K562 (cell line): Measurements from ENCODE around the gene GLYATL3. TPM values are rescaled to one million over a fixed set of nuclear protein-coding genes. Genes with fewer than 3 reads are reported as not detected.

Experiments used
- CHCHD3 ChIP-seq: fragments of 250-450 bp; sonication (Bioruptor Pico); IDR thresholded peaks from 2 replicates; pipeline ENCODE4 v2.1.2; 2022; ENCODE audit warnings: mild to moderate bottlenecking
- SAFB ChIP-seq: fragments of 200-400 bp; formaldehyde crosslinking; IDR thresholded peaks from 2 replicates; pipeline ENCODE4 v1.6.1; 2017; ENCODE audit warnings: low read depth, low read length, borderline replicate concordance
- ZNF354B ChIP-seq: fragments of 250-450 bp; sonication (Bioruptor Pico); IDR thresholded peaks from 2 replicates; pipeline ENCODE4 v1.4.0; 2020
- polyA plus RNA-seq, 8 experiments: library from polyadenylated mRNA; depleted of rRNA in 4 of 8; stranded (reverse) in 5 of 8; unstranded in 3 of 8; fragments of >200 nt; fragmentation: Nextera tagmentation in 2 of 8; fragmentation: Illumina TruSeq in 1 of 8; extraction: Ambion mirVana in 2 of 8; extraction: Trizol in 1 of 8; gene quantifications; 2 replicates each; pipeline versions ENCODE4 v1.2.1 to v1.2.3, GENCODE V29; 2011 to 2014; ENCODE audit warnings: inconsistent platforms in 1 of 8, missing spikeins in 1 of 8
- total RNA-seq, 7 experiments: library from RNA; depleted of rRNA in 6 of 7; stranded (reverse); fragments of >200 nt in 6 of 7; fragmentation: Illumina TruSeq in 2 of 7; extraction: Trizol in 2 of 7; gene quantifications; 2 replicates each; pipeline versions ENCODE4 v1.2.1 to v1.2.3, GENCODE V29; 2011 to 2021; ENCODE audit warnings: low replicate concordance in 1 of 7
- TF ChIP-seq, protein P1 (sequence below): fragments of 250-450 bp; sonication (Bioruptor Pico); IDR thresholded peaks from 2 replicates; pipeline ENCODE4 v1.5.0; 2022; ENCODE audit warnings: mild to moderate bottlenecking
- TF ChIP-seq, protein P2 (sequence below), 2 experiments: IDR thresholded peaks; 2 replicates each; pipeline ENCODE4 v1.6.1; 2011; ENCODE audit warnings: borderline replicate concordance in 1 of 2, control low read depth in 1 of 2, low read depth in 1 of 2, low read length in 1 of 2, mild to moderate bottlenecking in 1 of 2, mixed read lengths in 1 of 2, moderate library complexity in 1 of 2; ENCODE audit not compliant: insufficient read depth in 1 of 2, insufficient read length in 1 of 2, poor library complexity in 1 of 2, severe bottlenecking in 1 of 2; ENCODE audit errors: extremely low read depth in 1 of 2
- TF ChIP-seq, protein P3 (sequence below): sonication (generic); formaldehyde crosslinking; IDR thresholded peaks from 2 replicates; pipeline ENCODE4 v1.8.1; 2023; ENCODE audit warnings: missing genetic modification reagents, mild to moderate bottlenecking, borderline replicate concordance
- TF ChIP-seq, protein P4 (sequence below): sonication (generic); formaldehyde crosslinking; IDR thresholded peaks from 2 replicates; pipeline ENCODE4 v1.8.0; 2022; ENCODE audit warnings: mild to moderate bottlenecking, missing genetic modification reagents, borderline replicate concordance

The GLYATL3 gene
- total and polyA plus RNA-seq, 9 of the 15 experiments (the other 6 are each of a cell fraction or from before 2014, with no cell fraction given) = not detected

DNA sequence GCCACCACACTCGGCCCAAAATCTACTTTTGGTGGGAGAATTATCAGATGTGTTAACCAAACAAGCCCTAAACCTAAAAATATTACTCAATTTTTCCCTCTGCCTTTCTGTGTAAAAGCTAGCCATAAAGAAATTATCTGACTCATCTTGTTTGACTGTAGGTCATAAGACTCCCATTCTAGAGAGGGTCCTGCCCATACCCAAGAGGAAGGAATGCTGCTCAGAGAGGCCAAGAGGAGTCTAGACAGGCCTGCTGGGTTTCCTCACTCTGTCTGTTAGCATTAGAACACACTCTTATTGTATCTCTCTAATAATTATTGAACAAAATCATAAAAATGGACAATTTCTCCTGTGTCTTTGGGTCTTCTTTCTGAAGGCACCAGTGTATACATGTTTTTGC is 76.9 kb downstream of the GLYATL3 start (continued):
- TF ChIP-seq SAFB (no peak), CHCHD3 (no peak), ZNF354B (CRISPR knock-in tag) (no peak)
- TF ChIP-seq, protein P1, sequence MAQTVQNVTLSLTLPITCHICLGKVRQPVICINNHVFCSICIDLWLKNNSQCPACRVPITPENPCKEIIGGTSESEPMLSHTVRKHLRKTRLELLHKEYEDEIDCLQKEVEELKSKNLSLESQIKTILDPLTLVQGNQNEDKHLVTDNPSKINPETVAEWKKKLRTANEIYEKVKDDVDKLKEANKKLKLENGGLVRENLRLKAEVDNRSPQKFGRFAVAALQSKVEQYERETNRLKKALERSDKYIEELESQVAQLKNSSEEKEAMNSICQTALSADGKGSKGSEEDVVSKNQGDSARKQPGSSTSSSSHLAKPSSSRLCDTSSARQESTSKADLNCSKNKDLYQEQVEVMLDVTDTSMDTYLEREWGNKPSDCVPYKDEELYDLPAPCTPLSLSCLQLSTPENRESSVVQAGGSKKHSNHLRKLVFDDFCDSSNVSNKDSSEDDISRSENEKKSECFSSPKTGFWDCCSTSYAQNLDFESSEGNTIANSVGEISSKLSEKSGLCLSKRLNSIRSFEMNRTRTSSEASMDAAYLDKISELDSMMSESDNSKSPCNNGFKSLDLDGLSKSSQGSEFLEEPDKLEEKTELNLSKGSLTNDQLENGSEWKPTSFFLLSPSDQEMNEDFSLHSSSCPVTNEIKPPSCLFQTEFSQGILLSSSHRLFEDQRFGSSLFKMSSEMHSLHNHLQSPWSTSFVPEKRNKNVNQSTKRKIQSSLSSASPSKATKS (CRISPR knock-in tag) = no peak
- TF ChIP-seq, protein P2, sequence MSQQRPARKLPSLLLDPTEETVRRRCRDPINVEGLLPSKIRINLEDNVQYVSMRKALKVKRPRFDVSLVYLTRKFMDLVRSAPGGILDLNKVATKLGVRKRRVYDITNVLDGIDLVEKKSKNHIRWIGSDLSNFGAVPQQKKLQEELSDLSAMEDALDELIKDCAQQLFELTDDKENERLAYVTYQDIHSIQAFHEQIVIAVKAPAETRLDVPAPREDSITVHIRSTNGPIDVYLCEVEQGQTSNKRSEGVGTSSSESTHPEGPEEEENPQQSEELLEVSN (IDR thresholded peaks at IDR 0.05; ENCODE audit: borderline replicate concordance in 1 of 2, extremely low read depth in 1 of 2, insufficient read depth in 1 of 2, insufficient read length in 1 of 2, low read depth in 1 of 2, low read length in 1 of 2, poor library complexity in 1 of 2, severe bottlenecking in 1 of 2) = no peak
- TF ChIP-seq, protein P3, sequence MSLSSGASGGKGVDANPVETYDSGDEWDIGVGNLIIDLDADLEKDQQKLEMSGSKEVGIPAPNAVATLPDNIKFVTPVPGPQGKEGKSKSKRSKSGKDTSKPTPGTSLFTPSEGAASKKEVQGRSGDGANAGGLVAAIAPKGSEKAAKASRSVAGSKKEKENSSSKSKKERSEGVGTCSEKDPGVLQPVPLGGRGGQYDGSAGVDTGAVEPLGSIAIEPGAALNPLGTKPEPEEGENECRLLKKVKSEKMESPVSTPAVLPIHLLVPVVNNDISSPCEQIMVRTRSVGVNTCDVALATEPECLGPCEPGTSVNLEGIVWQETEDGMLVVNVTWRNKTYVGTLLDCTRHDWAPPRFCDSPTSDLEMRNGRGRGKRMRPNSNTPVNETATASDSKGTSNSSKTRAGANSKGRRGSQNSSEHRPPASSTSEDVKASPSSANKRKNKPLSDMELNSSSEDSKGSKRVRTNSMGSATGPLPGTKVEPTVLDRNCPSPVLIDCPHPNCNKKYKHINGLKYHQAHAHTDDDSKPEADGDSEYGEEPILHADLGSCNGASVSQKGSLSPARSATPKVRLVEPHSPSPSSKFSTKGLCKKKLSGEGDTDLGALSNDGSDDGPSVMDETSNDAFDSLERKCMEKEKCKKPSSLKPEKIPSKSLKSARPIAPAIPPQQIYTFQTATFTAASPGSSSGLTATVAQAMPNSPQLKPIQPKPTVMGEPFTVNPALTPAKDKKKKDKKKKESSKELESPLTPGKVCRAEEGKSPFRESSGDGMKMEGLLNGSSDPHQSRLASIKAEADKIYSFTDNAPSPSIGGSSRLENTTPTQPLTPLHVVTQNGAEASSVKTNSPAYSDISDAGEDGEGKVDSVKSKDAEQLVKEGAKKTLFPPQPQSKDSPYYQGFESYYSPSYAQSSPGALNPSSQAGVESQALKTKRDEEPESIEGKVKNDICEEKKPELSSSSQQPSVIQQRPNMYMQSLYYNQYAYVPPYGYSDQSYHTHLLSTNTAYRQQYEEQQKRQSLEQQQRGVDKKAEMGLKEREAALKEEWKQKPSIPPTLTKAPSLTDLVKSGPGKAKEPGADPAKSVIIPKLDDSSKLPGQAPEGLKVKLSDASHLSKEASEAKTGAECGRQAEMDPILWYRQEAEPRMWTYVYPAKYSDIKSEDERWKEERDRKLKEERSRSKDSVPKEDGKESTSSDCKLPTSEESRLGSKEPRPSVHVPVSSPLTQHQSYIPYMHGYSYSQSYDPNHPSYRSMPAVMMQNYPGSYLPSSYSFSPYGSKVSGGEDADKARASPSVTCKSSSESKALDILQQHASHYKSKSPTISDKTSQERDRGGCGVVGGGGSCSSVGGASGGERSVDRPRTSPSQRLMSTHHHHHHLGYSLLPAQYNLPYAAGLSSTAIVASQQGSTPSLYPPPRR (CRISPR knock-in tag) = no peak
- TF ChIP-seq, protein P4, sequence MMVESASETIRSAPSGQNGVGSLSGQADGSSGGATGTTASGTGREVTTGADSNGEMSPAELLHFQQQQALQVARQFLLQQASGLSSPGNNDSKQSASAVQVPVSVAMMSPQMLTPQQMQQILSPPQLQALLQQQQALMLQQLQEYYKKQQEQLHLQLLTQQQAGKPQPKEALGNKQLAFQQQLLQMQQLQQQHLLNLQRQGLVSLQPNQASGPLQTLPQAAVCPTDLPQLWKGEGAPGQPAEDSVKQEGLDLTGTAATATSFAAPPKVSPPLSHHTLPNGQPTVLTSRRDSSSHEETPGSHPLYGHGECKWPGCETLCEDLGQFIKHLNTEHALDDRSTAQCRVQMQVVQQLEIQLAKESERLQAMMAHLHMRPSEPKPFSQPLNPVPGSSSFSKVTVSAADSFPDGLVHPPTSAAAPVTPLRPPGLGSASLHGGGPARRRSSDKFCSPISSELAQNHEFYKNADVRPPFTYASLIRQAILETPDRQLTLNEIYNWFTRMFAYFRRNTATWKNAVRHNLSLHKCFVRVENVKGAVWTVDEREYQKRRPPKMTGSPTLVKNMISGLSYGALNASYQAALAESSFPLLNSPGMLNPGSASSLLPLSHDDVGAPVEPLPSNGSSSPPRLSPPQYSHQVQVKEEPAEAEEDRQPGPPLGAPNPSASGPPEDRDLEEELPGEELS (CRISPR knock-in tag) = no peak

Other genes with a start within 250 kb of the GLYATL3 start
- 7.1 and 8.2 TPM in 2 replicates for gene MMUT, start 36.7 kb upstream of the GLYATL3 start, total RNA-seq (2014; rRNA removed)
- gene MMUT, start 36.7 kb upstream of the GLYATL3 start, total RNA-seq (2014; rRNA removed; fragmentation: Illumina TruSeq; extraction: Trizol) = 17.9 and 20.4 TPM in 2 replicates
- 10.7 and 11.4 TPM in 2 replicates for gene MMUT, start 36.7 kb upstream of the GLYATL3 start, total RNA-seq (2015; rRNA removed; fragmentation: Illumina TruSeq; extraction: Trizol)
- gene MMUT, start 36.7 kb upstream of the GLYATL3 start, total RNA-seq (2021) = 15.5 and 16.0 TPM in 2 replicates
- gene MMUT, start 36.7 kb upstream of the GLYATL3 start, polyA plus RNA-seq (2011; rRNA removed) = 20.0 and 26.2 TPM in 2 replicates
- 14.0 and 15.5 TPM in 2 replicates for gene MMUT, start 36.7 kb upstream of the GLYATL3 start, polyA plus RNA-seq (2014; fragmentation: Illumina TruSeq; extraction: Trizol)
- gene MMUT, start 36.7 kb upstream of the GLYATL3 start, polyA plus RNA-seq (2014; fragmentation: Nextera tagmentation; extraction: Ambion mirVana) = 10 to 100 TPM; 21.0 to 26.4 TPM
- gene MMUT, start 36.7 kb upstream of the GLYATL3 start, polyA plus RNA-seq (2014; rRNA removed) = 14.1 and 14.8 TPM in 2 replicates
- gene CENPQ, start 36.6 kb upstream of the GLYATL3 start, total RNA-seq (2014; rRNA removed) = 12.7 and 14.2 TPM in 2 replicates
- gene CENPQ, start 36.6 kb upstream of the GLYATL3 start, total RNA-seq (2014; rRNA removed; fragmentation: Illumina TruSeq; extraction: Trizol) = 26.5 and 34.3 TPM in 2 replicates
- gene CENPQ, start 36.6 kb upstream of the GLYATL3 start, total RNA-seq (2015; rRNA removed; fragmentation: Illumina TruSeq; extraction: Trizol) = 15.7 and 17.5 TPM in 2 replicates
- gene CENPQ, start 36.6 kb upstream of the GLYATL3 start, total RNA-seq (2021) = 16.4 and 18.5 TPM in 2 replicates
- 19.1 and 29.5 TPM in 2 replicates for gene CENPQ, start 36.6 kb upstream of the GLYATL3 start, polyA plus RNA-seq (2011; rRNA removed)
- gene CENPQ, start 36.6 kb upstream of the GLYATL3 start, polyA plus RNA-seq (2014; fragmentation: Illumina TruSeq; extraction: Trizol) = 24.3 and 26.4 TPM in 2 replicates
- 10 to 100 TPM; 39.5 to 48.3 TPM for gene CENPQ, start 36.6 kb upstream of the GLYATL3 start, polyA plus RNA-seq (2014; fragmentation: Nextera tagmentation; extraction: Ambion mirVana)
- 17.4 and 21.5 TPM in 2 replicates for gene CENPQ, start 36.6 kb upstream of the GLYATL3 start, polyA plus RNA-seq (2014; rRNA removed)
- gene C6orf141, start 50.7 kb downstream of the GLYATL3 start, total RNA-seq (2014; rRNA removed) = not detected in 2 replicates
- not detected in 2 replicates for gene C6orf141, start 50.7 kb downstream of the GLYATL3 start, total RNA-seq (2014; rRNA removed; fragmentation: Illumina TruSeq; extraction: Trizol)
- not detected in 2 replicates for gene C6orf141, start 50.7 kb downstream of the GLYATL3 start, total RNA-seq (2015; rRNA removed; fragmentation: Illumina TruSeq; extraction: Trizol)
- not detected in 2 replicates for gene C6orf141, start 50.7 kb downstream of the GLYATL3 start, total RNA-seq (2021)
- not detected in 2 replicates for gene C6orf141, start 50.7 kb downstream of the GLYATL3 start, polyA plus RNA-seq (2011; rRNA removed)
- not detected in 2 replicates for gene C6orf141, start 50.7 kb downstream of the GLYATL3 start, polyA plus RNA-seq (2014; fragmentation: Illumina TruSeq; extraction: Trizol)
- gene C6orf141, start 50.7 kb downstream of the GLYATL3 start, polyA plus RNA-seq (2014; fragmentation: Nextera tagmentation; extraction: Ambion mirVana) = not detected
- gene C6orf141, start 50.7 kb downstream of the GLYATL3 start, polyA plus RNA-seq (2014; rRNA removed) = not detected in 2 replicates
- gene RHAG, start 136.9 kb downstream of the GLYATL3 start, total RNA-seq (2014; rRNA removed) = 290 and 296 TPM in 2 replicates
- 505 and 540 TPM in 2 replicates for gene RHAG, start 136.9 kb downstream of the GLYATL3 start, total RNA-seq (2014; rRNA removed; fragmentation: Illumina TruSeq; extraction: Trizol)
- 394 and 412 TPM in 2 replicates for gene RHAG, start 136.9 kb downstream of the GLYATL3 start, total RNA-seq (2015; rRNA removed; fragmentation: Illumina TruSeq; extraction: Trizol)
- gene RHAG, start 136.9 kb downstream of the GLYATL3 start, total RNA-seq (2021) = 327 and 345 TPM in 2 replicates
- 900 and 1,096 TPM in 2 replicates for gene RHAG, start 136.9 kb downstream of the GLYATL3 start, polyA plus RNA-seq (2011; rRNA removed)
- gene RHAG, start 136.9 kb downstream of the GLYATL3 start, polyA plus RNA-seq (2014; fragmentation: Illumina TruSeq; extraction: Trizol) = 433 and 532 TPM in 2 replicates
- gene RHAG, start 136.9 kb downstream of the GLYATL3 start, polyA plus RNA-seq (2014; fragmentation: Nextera tagmentation; extraction: Ambion mirVana) = 1,000 to 10,000 TPM; 1,125 to 1,202 TPM
- 359 and 423 TPM in 2 replicates for gene RHAG, start 136.9 kb downstream of the GLYATL3 start, polyA plus RNA-seq (2014; rRNA removed)
- not detected in 2 replicates for gene CRISP2, start 213.6 kb downstream of the GLYATL3 start, total RNA-seq (2014; rRNA removed)
- gene CRISP2, start 213.6 kb downstream of the GLYATL3 start, total RNA-seq (2014; rRNA removed; fragmentation: Illumina TruSeq; extraction: Trizol) = 0.13 TPM in 1 of 2 replicates, not detected in the other
- not detected in 2 replicates for gene CRISP2, start 213.6 kb downstream of the GLYATL3 start, total RNA-seq (2015; rRNA removed; fragmentation: Illumina TruSeq; extraction: Trizol)
- not detected in 2 replicates for gene CRISP2, start 213.6 kb downstream of the GLYATL3 start, total RNA-seq (2021)
- gene CRISP2, start 213.6 kb downstream of the GLYATL3 start, polyA plus RNA-seq (2011; rRNA removed) = 0.07 TPM in 1 of 2 replicates, not detected in the other
- 0.15 TPM in 1 of 2 replicates, not detected in the other for gene CRISP2, start 213.6 kb downstream of the GLYATL3 start, polyA plus RNA-seq (2014; fragmentation: Illumina TruSeq; extraction: Trizol)
- not detected for gene CRISP2, start 213.6 kb downstream of the GLYATL3 start, polyA plus RNA-seq (2014; fragmentation: Nextera tagmentation; extraction: Ambion mirVana)
- gene CRISP2, start 213.6 kb downstream of the GLYATL3 start, polyA plus RNA-seq (2014; rRNA removed) = not detected in 2 replicates
- 0.29 and 0.36 TPM in 2 replicates for gene CRISP3, start 244.5 kb downstream of the GLYATL3 start, total RNA-seq (2014; rRNA removed)
- gene CRISP3, start 244.5 kb downstream of the GLYATL3 start, total RNA-seq (2014; rRNA removed; fragmentation: Illumina TruSeq; extraction: Trizol) = 0.58 and 0.77 TPM in 2 replicates
- 1.8 and 2.0 TPM in 2 replicates for gene CRISP3, start 244.5 kb downstream of the GLYATL3 start, total RNA-seq (2015; rRNA removed; fragmentation: Illumina TruSeq; extraction: Trizol)
- gene CRISP3, start 244.5 kb downstream of the GLYATL3 start, total RNA-seq (2021) = 0.29 and 0.31 TPM in 2 replicates
- gene CRISP3, start 244.5 kb downstream of the GLYATL3 start, polyA plus RNA-seq (2011; rRNA removed) = 0.55 and 0.79 TPM in 2 replicates
- gene CRISP3, start 244.5 kb downstream of the GLYATL3 start, polyA plus RNA-seq (2014; fragmentation: Illumina TruSeq; extraction: Trizol) = 0.64 and 0.94 TPM in 2 replicates
- under 1 TPM; 0.39 to 0.73 TPM for gene CRISP3, start 244.5 kb downstream of the GLYATL3 start, polyA plus RNA-seq (2014; fragmentation: Nextera tagmentation; extraction: Ambion mirVana)
- gene CRISP3, start 244.5 kb downstream of the GLYATL3 start, polyA plus RNA-seq (2014; rRNA removed) = 0.21 and 0.23 TPM in 2 replicates